DMS153 treated with DMSO at 0.1 percent for 48 hours (cell line): Measurements from ENCODE around the gene NME5.
A peak's percentile ranks its signal among the peaks of the same experiment; 100 is the strongest.
"Not testable (repeated sequence)": the region's sequence is repeated elsewhere in the genome, so short reads cannot be mapped to it uniquely, and the experiment has no call there.

ENCODE experiments used
- DNase-seq: peaks from one replicate; lab custom pipeline; 2025; ENCODE audit not compliant: unreplicated experiment; lab: John Stamatoyannopoulos, UW

Gene NME5, protein sequence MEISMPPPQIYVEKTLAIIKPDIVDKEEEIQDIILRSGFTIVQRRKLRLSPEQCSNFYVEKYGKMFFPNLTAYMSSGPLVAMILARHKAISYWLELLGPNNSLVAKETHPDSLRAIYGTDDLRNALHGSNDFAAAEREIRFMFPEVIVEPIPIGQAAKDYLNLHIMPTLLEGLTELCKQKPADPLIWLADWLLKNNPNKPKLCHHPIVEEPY

DNA sequence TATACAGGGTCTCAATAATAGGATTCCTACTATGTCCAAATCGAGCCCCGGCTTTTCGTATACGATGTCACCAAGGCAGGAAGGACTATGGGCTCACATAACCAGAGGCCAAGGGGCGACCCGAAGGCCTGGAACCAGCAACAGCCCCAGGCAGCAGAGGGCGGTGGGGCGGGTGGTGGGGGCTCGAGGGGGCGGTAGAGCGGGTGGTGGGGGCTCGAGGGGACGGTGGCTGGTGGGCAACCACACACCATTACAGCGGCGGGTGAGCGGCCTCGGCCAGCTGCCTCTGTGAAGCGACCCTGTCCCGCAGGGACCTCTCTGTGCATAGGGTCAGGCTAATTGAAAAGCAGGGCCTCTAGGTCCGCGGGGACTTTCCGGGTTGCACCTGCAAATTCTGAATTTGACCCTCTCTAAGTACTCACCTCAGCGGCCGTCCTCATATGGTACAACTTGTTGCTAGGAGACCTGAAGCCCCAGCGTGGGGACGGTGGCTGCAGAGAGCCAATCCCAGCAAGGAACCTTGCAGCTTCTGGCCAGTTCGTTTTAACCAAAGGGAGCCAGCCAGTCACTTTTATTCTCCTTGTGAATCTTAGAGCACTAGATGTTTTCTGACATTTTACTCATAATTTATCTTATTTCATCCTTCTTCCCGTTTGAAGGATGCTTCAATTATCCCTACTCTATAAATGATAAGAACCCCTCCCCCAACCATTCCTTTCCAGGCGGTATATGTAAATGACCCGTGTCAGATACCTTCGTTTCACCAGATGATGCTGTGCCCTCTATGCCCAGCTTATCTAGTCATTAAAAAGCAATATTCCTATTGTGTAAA, at the start of gene NME5:
TSS of gene NME5 (minus strand) at position 480 of the 832 bp plus-strand sequence. CDS start 648 bp downstream, outside the sequence.
- DNase-seq, result peak; percentile 0

DNA sequence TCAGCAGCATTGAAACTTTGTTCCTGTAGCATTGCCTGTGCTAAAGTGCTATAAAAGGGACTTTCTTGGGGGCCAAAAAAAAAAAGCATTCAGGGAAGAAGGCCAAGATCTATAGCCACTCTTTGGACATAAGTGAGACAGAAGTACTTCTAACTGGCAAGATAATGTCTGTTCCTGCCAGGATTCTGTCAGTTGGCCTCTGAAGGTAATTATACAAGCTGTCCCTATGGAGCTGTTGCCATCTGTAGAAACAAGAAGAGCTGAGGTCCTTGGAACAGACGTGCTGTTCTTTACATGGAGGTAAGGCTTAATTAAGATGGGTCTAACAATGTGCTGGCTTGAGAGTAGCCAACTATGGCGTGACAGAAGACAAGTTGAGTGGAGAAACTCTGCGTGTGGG, 49.4 kb upstream of the NME5 start:
- no peak for DNase-seq

DNA sequence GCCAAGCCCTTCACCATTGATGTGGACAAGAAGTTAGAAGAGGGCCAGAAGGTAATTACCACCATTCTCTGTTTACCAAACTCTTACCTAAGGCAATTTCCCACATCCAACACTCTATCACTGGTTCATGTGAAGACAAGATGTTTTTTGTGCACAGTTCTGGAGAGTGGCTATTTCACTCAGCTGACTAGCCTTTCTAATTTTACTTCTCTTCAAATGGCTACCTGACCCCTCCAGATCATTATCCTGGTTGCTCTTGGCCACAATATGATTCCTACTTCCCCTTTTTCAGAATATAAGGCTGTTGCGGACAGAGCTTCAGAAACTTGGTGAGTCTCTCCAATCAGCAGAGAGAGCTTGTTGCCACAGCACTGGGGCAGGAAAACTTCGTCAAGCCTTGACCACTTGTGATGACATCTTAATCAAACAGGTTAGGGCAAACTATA, 46.8 kb upstream of the NME5 start:
- DNase-seq, result no peak

DNA sequence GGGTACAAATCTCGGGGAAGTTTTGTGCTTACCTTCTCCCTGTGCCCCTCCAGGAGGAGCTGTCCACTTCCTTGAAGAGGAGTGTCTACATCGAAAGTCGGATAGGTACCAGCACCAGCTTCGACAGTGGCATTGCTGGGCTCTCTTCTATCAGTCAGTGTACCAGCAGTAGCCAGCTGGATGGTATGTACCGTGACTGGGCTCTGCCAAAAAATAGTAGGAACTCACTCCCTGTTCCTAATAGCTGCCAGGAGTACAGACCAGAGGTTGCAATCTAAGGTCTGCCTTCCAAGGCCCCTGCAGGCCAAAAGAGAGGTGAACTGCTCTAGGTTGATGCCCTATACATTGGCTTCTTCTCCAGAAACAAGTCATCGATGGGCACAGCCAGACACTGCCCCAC, 43.6 kb upstream of the NME5 start:
- no peak for DNase-seq

DNA sequence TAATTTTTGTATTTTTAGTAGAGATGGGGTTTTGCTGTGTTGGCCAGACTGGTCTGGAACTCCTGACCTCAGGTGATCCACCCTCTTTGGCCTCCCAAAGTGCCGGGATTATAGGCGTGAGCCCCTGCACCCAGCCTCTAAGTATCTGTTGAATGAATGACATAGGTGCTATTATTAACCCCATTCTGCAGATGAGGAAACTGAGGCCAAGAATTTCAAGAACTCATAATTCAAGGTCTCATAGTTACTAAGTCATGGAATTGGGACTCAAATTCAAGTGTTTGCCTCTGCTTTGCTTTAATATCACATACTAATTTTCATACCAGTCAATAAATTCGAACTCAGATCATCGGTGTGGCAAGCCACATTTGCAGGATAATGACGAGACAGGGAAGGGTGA, 41.6 kb upstream of the NME5 start:
- no peak for DNase-seq

DNA sequence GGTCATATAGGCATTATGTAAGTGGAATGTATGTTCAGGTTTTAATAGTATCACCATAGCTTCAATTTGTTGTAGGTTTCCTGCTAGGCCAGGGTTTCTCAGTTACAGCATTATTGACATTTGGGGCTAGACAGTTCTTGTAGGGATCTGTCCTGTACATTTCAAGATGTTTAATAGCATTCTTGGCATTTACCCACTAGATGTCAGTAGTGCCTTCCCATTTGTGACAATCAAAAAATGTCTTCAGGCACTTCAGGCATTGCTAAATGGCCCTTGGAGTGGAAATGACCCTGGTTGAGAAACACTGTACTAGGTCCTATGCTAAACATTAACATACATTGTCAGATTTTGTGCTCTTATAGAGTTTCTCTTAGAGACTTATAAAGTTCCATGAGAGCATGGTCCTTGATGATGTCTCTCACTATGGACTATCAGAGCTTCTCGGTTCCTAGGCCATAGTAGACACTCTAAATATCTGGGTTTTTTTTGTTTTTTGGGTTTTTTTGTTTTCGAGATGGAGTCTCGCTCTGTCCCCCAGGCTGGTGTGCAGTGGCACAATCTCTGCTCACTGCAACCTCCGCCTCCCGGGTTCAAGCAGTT, 41.1 kb upstream of the NME5 start:
- no peak for DNase-seq

DNA sequence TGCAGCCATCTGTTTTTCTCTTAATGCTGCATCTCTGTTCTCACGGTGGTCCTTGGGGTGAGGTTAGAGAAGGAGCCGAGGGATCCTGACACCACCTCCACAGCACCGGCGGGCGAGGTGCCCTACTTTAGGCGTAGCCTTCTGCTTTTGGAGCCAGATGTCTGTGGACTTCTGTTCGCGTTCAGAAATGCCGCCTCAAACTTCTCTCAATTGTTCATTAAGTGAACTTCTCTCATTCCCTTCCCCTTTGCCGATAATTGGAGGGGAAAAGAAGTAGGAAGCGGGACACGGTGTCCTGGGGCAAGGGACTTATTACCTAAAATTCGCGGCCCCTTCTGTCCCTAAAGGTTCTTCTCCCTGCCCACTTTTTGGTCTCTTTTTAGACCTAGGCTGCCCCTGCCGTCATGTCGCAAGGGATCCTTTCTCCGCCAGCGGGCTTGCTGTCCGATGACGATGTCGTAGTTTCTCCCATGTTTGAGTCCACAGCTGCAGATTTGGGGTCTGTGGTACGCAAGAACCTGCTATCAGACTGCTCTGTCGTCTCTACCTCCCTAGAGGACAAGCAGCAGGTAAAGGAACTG, 40.1 kb upstream of the NME5 start:
- DNase-seq, result no peak

DNA sequence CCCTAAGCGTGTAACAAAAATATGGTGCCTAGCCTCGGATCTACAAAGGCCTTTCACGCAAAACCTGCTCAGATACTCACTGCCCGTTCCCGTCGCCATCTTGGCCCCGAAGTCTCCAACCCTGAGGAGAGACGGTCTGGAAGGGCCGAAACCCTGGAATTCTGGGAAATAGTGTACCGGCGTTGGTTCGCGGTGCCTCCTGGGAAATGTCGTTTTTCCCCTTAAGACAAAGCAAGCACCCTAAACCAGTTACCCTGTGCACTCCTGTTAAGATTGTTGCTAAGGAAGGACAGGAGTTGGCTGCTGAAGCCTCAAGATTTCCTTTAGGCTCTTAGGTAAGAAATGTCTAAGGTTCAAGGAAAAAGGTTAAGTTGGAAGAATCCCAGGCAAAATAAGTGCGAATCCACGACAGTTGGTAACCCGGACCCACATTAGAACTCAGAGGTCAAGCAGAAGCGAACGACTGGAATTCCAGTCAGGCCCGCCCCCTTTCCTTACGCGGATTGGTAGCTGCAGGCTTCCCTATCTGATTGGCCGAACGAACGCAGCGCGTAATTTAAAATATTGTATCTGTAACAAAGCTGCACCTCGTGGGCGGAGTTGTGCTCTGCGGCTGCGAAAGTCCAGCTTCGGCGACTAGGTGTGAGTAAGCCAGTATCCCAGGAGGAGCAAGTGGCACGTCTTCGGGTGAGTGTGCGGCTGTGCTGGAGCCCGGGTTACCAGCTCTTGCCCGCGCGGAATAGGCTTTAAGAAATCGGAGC, 39.5 kb upstream of the NME5 start, which contains the start of the genes BRD8 and KIF20A:
TSS of gene BRD8 (minus strand) at position 115 of the 761 bp plus-strand sequence. CDS start at position 99, 16 bp downstream.
TSS of gene KIF20A (plus strand) at position 597 of the 761 bp plus-strand sequence. CDS start 569 bp downstream, outside the sequence.
- peak; percentile 84 for DNase-seq

DNA sequence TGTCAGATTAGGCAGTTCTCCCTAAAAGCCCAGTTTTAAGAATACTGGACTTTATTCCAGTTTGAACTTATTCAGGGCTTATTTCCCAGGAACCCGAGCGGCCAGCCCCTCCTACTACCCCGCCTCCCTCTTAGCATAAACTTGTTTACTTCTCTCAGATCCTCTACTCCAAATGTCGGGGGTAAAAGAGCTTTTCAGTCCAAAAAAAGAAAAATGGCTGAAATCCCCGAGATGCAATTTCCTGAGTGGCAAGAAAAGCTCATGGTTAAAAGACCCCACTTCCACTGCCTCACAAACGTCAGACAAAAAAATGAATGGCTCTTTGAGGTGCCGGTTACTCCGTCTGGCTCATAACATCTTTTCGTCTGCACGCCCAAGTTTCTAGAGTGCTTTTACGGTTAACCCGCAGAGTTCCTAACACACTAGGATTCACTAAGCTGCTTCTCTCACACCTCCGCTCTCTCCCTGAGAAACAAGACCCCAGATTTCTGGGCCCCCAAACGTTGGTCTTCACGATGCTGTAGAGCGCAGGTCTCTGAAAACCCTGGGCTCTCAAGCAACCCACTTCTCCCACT, 38.8 kb upstream of the NME5 start:
- no peak for DNase-seq

DNA sequence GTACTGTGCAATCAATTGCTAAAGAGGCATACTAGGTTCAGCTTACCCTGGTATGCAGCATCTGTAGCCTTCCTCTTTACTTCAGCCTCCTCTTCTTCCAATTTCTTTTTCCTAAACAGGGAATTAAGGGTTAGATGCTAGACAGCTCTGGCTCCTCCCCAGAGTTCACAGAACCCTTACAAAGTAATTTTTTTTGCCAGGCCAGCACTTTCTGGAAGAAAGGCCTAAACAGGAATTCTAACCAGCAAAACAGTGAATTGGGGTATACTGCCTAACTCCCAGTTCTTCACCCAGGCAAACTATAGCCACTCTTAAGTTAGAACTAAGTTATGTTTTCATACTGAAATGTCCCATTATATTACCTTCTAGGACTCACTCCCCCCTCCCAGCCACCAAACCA, 31.1 kb upstream of the NME5 start:
- DNase-seq, result no peak

DNA sequence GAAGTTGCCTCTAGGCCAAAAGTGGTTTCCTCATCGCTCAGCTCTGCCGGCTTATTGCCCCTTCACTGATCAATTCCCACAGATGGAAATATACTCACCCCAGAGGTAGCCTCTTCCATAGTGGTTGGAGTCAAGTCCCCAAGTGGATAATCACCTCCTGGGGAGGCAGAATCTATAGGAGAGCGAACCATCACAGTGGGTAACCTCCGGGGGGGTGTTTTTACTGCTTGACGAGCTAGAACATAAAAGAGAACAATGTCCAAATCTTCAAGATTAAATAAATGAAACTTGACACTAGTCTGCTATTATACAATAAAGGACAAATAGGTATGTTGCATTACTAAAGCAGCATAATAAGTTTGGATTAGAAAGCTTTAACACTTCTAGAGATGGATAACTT, 29.9 kb upstream of the NME5 start:
- no peak for DNase-seq

DNA sequence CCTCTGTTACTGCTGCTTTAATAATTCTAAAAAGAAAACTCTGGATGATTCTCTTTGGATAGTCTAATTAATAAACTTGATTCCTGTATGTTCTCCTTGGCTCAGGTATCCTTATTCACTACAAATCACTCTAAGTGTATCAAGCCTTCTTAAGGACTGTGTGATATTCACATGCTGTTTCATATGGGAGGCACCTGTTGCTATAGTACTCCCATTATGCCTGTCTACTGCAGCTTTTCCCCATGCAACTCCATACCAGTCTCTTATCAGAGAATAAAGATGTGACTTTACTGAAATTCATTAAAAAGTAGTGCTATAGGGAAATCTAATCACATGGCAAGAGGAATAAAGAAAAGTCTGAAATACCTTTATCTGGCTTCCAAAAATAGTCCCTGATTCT, 24.5 kb upstream of the NME5 start:
- no peak for DNase-seq

DNA sequence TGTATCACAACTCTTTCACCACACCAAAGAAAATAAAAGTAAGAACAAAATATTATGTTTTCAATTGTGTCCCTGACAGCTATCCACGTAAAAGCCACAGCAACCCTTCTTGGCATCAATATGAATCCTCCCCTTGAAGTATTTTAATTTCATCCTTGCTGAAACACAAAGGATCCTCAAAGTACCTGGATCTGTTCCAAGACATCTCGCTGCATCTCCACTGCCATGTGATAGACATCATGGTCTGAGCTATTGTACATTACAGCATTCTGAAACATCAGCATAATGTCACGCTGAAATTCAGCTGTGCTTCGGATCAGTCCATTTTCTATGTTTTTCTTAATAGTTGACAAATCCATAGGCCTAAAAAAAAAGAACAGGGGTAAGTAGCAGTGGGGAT, 21.5 kb upstream of the NME5 start:
- no peak for DNase-seq

DNA sequence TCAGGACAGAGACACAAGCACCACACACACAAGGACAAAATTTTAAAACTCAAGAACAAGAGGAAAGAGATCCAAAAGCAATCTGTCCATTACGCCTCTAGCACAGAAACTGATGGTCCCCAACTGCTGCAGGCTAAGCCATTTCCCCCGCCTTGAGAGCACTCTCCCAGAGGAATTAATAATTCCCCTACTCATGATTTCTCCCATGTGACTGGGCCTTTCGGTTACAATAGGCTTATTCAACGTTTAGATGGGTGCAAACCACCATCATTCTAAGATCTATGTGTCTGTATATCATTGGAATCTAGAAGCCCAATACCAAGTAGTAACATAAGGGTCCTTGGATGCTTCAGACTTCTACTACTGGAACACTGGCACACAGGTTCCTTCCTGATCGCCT, 20.4 kb upstream of the NME5 start:
- DNase-seq, result no peak

DNA sequence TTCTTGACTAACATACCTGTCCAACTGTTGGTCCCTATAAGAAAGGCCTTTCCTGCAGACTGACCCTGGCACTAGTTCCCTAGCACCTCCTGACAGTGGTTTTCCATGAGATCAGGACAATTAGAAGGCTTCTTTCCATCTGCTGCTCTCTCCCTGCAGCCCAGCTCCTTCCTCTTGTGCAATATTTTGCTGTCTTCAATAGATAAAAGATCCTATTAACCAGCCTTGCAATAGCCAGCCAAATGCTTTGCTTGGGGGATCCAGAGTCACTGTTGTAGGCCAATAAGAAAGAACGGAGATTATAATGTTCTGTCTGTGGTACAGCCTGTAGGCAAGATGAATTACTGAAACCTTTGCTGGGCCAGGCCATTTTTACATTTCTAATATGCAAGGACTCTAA, 18.4 kb upstream of the NME5 start:
- DNase-seq, result no peak

DNA sequence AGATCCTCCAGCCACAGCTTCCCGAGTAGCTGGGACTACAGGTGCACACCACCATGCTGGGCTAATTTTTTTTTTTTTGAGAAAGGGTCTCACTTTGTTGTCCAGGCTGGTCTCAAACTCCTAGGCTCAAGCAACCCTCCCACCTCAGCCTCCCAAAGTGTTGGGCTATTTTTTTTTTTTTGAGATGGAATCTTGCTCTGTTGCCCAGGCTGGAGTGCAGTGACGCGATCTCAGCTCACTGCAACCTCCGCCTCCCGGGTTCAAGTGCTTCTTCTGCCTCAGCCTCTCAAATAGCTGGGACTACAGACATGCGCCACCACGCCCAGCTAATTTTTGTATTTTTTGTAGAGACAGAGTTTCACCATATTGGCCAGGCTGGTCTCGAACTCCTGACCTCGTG, 16.7 kb upstream of the NME5 start:
- not testable (repeated sequence) for DNase-seq

DNA sequence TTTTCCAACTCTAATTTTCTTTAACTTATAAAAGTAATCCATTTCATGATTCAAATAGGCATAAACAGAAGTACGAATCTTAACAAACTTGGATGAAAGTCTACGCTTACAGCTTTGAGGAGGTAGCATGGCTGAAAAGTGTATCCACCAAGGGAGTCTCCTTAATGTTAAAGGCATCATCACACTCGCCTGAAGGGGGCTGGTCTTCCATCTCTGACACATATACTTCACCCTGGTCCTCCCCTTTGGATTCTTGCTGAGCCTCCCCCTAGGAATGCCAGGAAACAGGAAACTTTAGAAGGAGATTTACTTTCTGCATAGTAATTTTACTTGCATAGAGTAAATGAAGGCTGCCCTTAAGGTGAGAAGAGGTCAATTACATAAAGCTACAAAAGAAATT, 10.3 kb upstream of the NME5 start:
- DNase-seq, result no peak

DNA sequence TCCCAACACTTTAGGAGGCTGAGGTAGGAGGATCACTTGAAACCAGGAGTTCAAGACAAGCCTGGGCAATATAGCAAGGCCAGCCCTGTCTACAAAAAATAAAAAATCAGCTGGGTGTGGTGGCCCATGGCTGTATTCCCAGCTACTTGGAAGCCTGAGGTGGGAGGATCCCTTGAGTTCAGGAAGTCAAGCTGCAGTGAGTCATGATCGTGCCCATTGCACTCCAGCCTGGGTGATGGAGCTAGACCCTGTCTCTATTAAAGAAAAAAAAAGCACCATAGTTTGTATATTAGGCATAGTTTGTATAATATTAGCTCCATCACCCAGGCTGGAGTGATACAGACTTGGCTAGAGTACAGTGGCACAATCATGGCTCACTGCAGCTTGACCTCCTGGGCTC, 9.6 kb upstream of the NME5 start:
- no peak for DNase-seq

DNA sequence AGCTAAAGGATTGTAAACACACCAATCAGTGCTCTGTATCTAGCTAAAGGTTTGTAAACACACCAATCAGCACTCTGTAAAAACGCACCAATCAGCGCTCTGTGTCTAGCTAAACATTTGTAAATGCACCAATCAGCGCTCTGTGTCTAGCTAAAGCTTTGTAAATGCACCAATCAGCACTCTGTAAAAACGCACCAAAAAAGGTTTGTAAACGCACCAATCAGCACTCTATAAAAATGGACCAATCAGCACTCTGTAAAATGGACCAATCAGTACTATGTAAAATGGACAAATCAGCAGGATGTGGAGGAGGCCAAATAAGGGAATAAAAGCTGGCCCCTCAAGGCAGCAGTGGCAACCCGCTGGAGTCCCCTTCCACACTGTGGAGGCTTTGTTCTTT, 4.3 kb upstream of the NME5 start:
- not testable (repeated sequence) for DNase-seq

DNA sequence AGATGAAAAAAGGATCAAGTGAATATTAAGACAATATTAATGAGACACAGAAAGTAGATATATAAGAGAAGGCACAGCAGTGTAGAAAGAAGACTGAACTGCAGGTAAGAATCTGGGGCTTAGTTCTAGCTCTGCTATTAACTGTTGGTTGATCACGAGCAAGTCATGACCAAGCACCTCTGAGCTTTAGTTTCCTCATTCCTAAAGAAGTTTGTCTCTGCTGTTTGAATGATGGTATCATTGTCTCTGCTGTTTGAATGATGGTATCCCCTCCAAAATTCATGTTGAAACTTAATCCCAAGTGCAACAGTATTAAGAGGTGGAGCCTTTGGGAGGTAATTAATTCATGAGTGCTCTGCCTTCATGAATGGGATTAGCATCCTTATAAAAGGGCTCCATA, 2.5 kb upstream of the NME5 start:
- no peak for DNase-seq

DNA sequence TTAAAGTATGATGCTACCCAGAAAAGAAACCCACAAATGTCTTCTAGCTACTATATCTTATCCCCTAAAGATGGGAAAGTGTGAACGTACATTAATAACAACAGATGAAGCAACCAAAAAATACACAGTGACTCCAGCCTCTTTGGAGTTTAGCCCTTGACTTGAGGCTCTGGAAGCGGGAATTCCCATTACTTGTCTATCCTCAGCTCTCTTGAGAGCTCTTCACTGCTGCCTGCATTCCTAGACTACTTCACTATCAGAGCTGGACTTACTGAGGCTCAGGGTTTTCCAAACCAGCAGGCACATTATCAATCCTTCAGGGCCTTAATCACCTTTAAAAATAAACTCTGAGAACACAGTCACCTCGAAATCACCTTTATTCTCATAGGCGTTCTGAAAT, 1.0 kb upstream of the NME5 start:
- no peak for DNase-seq
